Endodermal cell (in vitro differentiated cells): Measurements from ENCODE around the gene NGRN. TPM values are rescaled to one million over a fixed set of nuclear protein-coding genes. Genes with fewer than 3 reads are reported as not detected.

Experiments used
- DNase-seq: peaks from one replicate; pipeline ENCODE4 v3.0.0-alpha.2; 2017
- H3K27ac ChIP-seq: 2 replicates; pipeline ENCODE4 v1.5.1; 2013; ENCODE audit warnings: mild to moderate bottlenecking, low read depth, low read length, moderate library complexity
- H3K27me3 ChIP-seq: 2 replicates; pipeline ENCODE4 v1.6.1; 2013; ENCODE audit warnings: mild to moderate bottlenecking, low read length, moderate library complexity; ENCODE audit not compliant: insufficient read depth, control insufficient read depth, poor library complexity, severe bottlenecking
- H3K36me3 ChIP-seq: 2 replicates; pipeline ENCODE4 v1.7.0; 2013; ENCODE audit warnings: mild to moderate bottlenecking, low read length, moderate library complexity; ENCODE audit not compliant: control insufficient read depth, insufficient read depth
- H3K4me1 ChIP-seq: one replicate; pipeline ENCODE4 v1.7.0; 2013; ENCODE audit warnings: low read length; ENCODE audit not compliant: control insufficient read depth, insufficient read depth
- H3K4me3 ChIP-seq: 2 replicates; pipeline ENCODE4 v1.5.1; 2013; ENCODE audit warnings: mild to moderate bottlenecking, low read length, moderate library complexity
- H3K9ac ChIP-seq: 2 replicates; pipeline ENCODE4 v1.6.1; 2013; ENCODE audit warnings: mild to moderate bottlenecking, low read length, moderate library complexity; ENCODE audit not compliant: poor library complexity, severe bottlenecking; ENCODE audit errors: extremely low read depth
- H3K9me3 ChIP-seq: 2 replicates; pipeline ENCODE4 v1.6.1; 2013; ENCODE audit warnings: mild to moderate bottlenecking, low read length, moderate library complexity; ENCODE audit not compliant: control insufficient read depth
- H3K27ac Mint-ChIP-seq: 2 replicates; pipeline ENCODE4 v1.8.0; 2020; ENCODE audit warnings: mixed read lengths
- H3K27me3 Mint-ChIP-seq: 2 replicates; pipeline ENCODE4 v1.8.0; 2021; ENCODE audit warnings: mild to moderate bottlenecking, mixed read lengths; ENCODE audit not compliant: insufficient read depth
- H3K36me3 Mint-ChIP-seq: 2 replicates; pipeline ENCODE4 v1.8.0; 2020; ENCODE audit warnings: low read depth, mixed read lengths
- H3K4me1 Mint-ChIP-seq: 2 replicates; pipeline ENCODE4 v1.8.0; 2020; ENCODE audit warnings: mixed read lengths
- H3K4me3 Mint-ChIP-seq: 2 replicates; pipeline ENCODE4 v1.8.0; 2020; ENCODE audit warnings: mild to moderate bottlenecking, moderate library complexity, mixed read lengths
- H3K9me3 Mint-ChIP-seq: 2 replicates; pipeline ENCODE4 v1.8.0; 2020; ENCODE audit warnings: mild to moderate bottlenecking, mixed read lengths
- WGBS, 2 experiments: methylation state at CpG; one replicate each; pipeline versions ENCODE4 v1.1.5 to v1.1.7; 2013; ENCODE audit warnings: missing lambda C conversion rate in 2 of 2, mixed read lengths in 1 of 2; ENCODE audit not compliant: insufficient coverage in 1 of 2, insufficient read length in 1 of 2; 5-methylcytosine and 5-hydroxymethylcytosine counted together
- total RNA-seq, 2 donors: library from RNA; stranded (reverse); fragmentation: NEBNext Ultra II Directional in 1 of 2; extraction: Animal tissue kit (Norgen Biotek cat#: 25700) in 1 of 2; gene quantifications; 2 replicates in 1 of 2; 3 replicates in 1 of 2; pipeline ENCODE4 v1.2.1, GENCODE V29; 2021
- TF ChIP-seq, protein P1 (sequence below): fragments of 200-600 bp; sonication (generic); conservative IDR thresholded peaks from 2 replicates; pipeline ENCODE4 v1.5.0; 2021; ENCODE audit warnings: antibody characterized with exemption, mild to moderate bottlenecking

NGRN gene
- total RNA-seq, 2 donors from 2014 or later = 89.3 to 103 TPM

DNA sequence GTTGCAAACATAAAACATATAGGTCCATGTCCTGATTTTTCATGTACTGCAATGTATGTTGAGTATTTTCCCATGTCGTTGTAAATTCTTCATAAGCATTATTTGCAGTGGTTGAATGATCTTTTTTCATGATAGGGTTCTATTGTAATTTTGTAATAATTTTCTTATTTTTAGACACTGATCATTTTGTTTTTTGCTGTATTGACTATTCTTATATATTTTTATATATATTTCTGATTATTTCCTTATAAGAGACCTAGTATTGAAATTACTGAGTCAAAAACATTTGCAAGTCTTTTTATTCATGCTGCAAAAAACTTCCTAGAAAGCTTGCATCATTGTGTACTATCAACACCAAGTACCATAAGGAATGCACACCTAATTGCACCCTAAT lies 55.4 kb downstream of the NGRN start:
- Mint-ChIP-seq H3K36me3 (no peaks in the 10 kb centered on the region), H3K4me1 (peaks cover 16% of the 10 kb centered on the region), H3K4me3 (no peak overlapping the region), H3K27me3 (no peaks in the 10 kb centered on the region), H3K9me3 (no peaks in the 10 kb centered on the region), H3K27ac (no peak overlapping the region)
- no peaks in the 10 kb centered on the region for H3K36me3 ChIP-seq
- H3K27me3 ChIP-seq = no peaks in the 10 kb centered on the region
- H3K9ac ChIP-seq = no peak overlapping the region
- H3K4me1 ChIP-seq = no peaks in the 10 kb centered on the region
- WGBS, 2 experiments = 67% methylated on average over 1 of the region's 1 CpG; no CpG with 5 or more reads in 1 of the 2 experiments
- no peaks in the 10 kb centered on the region for H3K9me3 ChIP-seq
- no peak for DNase-seq
- TF ChIP-seq, protein P1, sequence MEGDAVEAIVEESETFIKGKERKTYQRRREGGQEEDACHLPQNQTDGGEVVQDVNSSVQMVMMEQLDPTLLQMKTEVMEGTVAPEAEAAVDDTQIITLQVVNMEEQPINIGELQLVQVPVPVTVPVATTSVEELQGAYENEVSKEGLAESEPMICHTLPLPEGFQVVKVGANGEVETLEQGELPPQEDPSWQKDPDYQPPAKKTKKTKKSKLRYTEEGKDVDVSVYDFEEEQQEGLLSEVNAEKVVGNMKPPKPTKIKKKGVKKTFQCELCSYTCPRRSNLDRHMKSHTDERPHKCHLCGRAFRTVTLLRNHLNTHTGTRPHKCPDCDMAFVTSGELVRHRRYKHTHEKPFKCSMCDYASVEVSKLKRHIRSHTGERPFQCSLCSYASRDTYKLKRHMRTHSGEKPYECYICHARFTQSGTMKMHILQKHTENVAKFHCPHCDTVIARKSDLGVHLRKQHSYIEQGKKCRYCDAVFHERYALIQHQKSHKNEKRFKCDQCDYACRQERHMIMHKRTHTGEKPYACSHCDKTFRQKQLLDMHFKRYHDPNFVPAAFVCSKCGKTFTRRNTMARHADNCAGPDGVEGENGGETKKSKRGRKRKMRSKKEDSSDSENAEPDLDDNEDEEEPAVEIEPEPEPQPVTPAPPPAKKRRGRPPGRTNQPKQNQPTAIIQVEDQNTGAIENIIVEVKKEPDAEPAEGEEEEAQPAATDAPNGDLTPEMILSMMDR = no peak
- no peak overlapping the region for H3K27ac ChIP-seq
- no peak overlapping the region for H3K4me3 ChIP-seq

Other genes with a start within 250 kb of the NGRN start
- gene IDH2, start 163.2 kb upstream of the NGRN start, total RNA-seq = 10 to 100 TPM; 27.0 to 50.8 TPM
- gene SEMA4B, start 64.3 kb upstream of the NGRN start, total RNA-seq = 10 to 100 TPM; 25.1 to 33.1 TPM
- gene CIB1, start 31.7 kb upstream of the NGRN start, total RNA-seq = 10 to 100 TPM; 31.3 to 34.0 TPM
- 1 to 10 TPM; 4.8 to 5.4 TPM for gene GDPGP1, start 31.5 kb upstream of the NGRN start, total RNA-seq
- under 1 TPM; 0.15 to 0.46 TPM for gene TTLL13, start 16.1 kb upstream of the NGRN start, total RNA-seq
- gene ZNF774, start 86.6 kb downstream of the NGRN start, total RNA-seq = 1 to 10 TPM; 2.5 to 3.6 TPM
- 100 to 1,000 TPM in 1 of 2 donors, 10 to 100 TPM in 1; 94.4 to 124 TPM for gene IQGAP1, start 122.6 kb downstream of the NGRN start, total RNA-seq